Nucleus accumbens (tissue), 56 donors: Measurements from ENCODE around the gene ACAP3.

Experiments used
- DNase-seq, 56 donors: peaks; one replicate each; lab custom pipeline; 2025; lab: John Stamatoyannopoulos, UW

ACAP3 gene

DNA sequence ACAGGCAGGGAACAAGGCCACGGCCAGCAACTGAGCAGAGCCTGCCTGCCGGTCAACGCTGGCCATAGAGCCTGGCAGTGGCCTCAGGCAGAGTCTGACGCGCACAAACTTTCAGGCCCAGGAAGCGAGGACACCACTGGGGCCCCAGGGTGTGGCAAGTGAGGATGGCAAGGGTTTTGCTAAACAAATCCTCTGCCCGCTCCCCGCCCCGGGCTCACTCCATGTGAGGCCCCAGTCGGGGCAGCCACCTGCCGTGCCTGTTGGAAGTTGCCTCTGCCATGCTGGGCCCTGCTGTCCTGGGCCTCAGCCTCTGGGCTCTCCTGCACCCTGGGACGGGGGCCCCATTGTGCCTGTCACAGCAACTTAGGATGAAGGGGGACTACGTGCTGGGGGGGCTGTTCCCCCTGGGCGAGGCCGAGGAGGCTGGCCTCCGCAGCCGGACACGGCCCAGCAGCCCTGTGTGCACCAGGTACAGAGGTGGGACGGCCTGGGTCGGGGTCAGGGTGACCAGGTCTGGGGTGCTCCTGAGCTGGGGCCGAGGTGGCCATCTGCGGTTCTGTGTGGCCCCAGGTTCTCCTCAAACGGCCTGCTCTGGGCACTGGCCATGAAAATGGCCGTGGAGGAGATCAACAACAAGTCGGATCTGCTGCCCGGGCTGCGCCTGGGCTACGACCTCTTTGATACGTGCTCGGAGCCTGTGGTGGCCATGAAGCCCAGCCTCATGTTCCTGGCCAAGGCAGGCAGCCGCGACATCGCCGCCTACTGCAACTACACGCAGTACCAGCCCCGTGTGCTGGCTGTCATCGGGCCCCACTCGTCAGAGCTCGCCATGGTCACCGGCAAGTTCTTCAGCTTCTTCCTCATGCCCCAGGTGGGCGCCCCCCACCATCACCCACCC, 23.6 kb upstream of the ACAP3 start, which contains the start of gene TAS1R3:
TAS1R3 (plus strand) TSS at position 213 of the 898 bp plus-strand sequence; CDS start at position 279, 66 bp downstream.
- DNase-seq, result no peak

DNA sequence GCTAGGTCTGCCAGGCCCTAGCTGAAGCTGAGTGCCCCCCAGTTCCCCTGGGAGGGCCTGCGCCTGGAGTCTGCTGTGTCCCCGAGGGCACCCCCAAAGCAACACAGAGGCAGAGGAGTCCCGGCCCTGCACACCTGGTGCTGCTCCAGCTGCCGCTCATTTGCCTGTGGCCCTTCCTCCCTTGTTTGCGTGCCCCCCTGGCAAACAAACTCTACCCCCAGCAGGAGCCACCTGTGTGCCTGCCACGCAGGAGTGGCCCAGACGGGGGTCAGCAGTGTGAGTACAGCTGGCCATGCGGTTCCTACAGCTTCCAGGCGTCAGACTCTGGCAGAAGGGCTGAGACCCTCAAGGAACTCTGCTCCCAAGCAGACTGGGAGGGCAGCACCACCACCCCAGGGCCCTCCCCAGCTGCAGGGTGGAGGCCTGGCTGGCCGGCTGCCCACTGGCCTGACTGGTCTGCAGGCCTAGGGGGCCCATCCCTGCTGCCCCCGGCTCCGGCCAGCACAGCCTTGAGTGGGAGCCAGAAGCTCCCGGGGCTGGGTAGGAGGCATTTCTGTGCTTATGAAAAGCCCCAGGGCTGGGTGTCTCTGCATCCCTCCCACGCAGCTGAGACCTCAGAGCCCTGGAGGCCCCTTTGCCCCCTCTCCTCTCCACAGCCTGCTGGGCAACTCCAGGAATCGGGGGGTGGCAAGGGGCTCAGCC, 22.8 kb upstream of the ACAP3 start:
- no peak for DNase-seq

DNA sequence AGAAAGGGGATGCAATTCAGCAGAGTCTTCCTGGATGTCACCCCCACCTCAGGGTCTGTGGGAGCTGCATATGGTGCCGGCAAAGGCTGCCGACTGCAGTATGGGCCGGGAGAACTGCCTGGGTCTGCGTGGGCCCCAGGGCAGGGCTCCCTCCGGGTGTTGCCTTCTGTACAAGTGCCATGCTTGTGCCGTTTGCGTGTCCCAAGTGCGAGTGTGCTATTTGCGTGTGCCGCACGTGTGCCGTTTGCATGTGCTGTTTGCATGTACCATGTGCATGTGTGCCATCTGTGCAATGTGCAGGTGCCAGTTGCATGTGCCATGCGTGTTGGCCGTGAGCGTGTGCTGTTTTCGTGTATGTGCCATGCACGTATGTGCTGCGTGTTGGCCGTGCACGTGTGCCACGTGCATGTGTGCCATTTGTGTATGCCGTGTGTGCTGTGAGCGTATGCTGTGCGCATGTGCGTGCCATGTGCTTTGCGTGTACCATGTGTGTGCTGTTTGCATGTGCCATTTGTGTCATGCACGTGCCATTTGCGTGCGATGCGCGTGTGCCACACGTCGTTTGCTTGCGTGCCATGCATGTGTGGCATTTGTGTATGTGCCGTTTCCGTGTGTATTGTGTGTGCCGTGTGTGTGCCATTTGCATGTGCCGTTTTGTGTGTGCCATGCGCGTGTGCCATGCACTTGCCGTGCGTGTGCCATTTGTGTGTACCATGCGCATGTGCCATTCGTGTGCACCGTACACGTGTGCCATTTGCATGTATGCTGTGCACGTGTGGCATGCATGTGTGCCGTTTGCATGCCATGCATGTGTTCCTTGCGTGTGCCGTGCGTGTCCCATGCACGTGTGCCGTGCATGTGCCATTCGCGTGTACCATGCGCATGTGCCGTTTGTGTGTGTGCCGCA, 21.8 kb upstream of the ACAP3 start:
- no peak for DNase-seq

DNA sequence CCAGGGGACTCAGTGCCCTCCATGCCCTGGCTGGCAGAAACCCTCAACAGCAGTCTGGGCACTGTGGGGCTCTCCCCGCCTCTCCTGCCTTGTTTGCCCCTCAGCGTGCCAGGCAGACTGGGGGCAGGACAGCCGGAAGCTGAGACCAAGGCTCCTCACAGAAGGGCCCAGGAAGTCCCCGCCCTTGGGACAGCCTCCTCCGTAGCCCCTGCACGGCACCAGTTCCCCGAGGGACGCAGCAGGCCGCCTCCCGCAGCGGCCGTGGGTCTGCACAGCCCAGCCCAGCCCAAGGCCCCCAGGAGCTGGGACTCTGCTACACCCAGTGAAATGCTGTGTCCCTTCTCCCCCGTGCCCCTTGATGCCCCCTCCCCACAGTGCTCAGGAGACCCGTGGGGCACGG, 20.5 kb upstream of the ACAP3 start:
- no peak for DNase-seq

DNA sequence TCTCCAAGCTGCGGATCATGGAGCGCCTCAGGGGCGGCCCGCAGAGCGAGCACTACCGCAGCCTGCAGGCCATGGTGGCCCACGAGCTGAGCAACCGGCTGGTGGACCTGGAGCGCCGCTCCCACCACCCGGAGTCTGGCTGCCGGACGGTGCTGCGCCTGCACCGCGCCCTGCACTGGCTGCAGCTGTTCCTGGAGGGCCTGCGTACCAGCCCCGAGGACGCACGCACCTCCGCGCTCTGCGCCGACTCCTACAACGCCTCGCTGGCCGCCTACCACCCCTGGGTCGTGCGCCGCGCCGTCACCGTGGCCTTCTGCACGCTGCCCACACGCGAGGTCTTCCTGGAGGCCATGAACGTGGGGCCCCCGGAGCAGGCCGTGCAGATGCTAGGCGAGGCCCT, 19.6 kb upstream of the ACAP3 start:
- no peak for DNase-seq

DNA sequence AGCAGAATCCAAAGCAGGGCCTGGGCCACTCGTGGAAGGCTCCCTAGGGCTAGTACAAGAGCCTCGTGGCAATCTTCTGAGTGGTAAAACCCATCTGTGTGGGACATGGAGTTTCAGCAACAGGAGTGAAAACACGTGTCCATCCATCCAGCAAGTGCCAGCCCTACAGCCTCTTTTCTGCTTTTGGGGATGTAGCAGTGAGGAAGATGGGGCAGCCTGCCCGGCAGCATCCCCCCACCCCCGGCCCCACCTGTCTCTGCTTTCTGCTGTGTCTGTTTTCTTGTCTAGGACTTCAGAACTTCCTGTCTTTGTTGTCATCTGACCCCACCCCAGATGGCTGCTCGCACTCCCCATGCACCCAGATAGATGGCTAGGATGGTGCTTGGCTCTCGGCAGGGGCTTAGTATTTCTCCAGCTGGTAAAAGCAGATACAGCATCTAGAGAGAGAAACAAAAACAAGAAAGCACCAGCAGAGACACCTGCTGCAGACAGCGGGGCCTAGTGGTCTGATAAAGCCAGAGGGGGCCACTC, 18.4 kb upstream of the ACAP3 start:
- no peak for DNase-seq

DNA sequence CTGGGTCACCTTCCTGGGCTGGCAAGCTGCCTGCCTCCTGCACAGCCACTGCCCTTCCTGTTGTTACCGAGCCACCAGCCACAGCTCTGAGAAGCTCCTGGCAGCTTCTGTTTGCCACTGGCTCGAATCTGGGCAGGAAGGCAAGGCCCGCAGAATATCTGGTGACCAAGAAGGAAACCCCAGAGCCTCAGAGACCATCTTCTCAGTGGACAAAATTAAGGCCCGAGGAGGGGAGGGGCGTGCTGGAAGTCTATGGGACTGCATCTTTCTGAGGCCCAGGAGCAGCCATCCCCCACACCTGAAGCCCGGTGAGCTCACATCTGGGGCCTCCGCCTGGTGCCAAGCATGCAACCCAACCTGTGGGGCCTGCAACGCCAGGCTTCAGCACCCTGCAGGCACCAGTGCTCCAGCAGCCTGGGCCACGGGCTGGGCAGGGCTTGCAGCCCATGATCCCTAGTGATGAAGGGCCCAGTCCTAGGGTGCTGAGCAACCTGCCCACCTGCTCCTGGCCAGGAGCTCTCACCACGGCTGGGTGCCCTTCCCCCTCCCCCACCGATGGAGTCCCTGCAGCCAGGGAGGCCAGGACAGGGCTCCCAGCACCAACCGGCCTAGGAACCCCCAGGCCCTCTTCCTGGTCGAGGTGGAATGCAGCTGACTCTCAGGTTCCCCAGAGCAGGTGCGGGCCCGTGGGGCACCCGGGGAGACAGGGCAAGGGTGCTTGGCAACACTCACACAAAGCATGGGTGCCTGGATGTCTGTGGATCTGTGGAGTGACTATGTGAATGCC, 17.8 kb upstream of the ACAP3 start:
- no peak for DNase-seq

DNA sequence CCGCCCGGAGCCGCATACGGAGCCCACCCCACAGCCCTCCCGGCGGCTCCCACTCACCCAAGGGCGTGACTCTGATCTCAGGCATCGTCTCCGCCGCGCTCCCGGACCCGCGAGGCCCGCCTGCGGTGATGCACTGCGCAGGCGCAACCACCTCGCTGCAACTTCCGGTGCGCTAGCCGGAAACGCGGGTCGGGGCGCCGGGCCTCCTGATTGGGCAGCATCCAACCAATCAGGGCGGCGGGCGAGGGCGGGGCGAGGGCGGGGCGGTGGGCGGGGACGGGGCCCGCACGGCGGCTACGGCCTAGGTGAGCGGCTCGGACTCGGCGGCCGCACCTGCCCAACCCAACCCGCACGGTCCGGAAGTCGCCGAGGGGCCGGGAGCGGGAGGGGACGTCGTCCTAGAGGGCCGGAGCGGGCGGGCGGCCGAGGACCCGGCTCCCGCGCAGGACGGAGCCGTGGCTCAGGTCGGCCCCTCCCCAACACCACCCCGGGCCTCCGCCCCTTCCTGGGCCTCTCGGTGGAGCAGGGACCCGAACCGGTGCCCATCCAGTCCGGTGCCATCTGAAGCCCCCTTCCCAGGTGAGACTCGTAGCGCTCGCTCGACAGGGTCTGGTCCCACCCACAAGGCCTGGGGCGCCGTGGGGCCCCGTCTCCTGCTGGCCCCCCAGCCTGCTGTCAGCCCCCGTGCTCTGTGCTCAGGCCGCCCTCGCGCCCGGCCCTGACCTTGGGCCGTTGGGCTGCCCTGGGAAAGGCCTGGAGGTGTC, 17.0 kb upstream of the ACAP3 start, which contains the start of the genes CPTP and INTS11:
CPTP (plus strand) TSS at position 279 of the 764 bp plus-strand sequence. CDS start 2,109 bp downstream, outside the sequence.
INTS11 (minus strand) TSS at position 137 of the 764 bp plus-strand sequence; CDS start at position 85, 52 bp downstream.
- peak in 54 of 56 donors; percentile 63 to 94 (median 84) for DNase-seq

DNA sequence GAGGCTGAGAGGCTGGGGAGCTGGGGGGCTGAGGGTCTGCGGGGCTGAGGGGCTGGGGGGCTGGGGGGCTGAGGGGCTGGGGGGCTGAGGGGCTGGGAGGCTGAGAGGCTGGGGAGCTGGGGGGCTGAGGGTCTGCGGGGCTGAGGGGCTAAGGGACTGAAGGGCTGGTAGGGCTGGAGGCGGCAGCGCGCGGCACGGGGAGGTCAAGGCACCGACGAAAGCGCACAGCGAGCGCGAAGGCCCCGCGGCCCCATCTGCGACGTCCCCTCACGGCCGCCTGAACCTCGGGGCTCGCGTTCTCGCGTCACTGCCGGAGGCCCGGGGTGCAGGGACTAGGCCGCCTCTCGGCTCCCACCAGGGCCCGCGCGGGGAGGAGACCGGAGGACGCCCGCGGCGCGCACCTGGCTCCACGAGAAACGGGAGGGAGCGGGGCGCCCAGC, 16.4 kb upstream of the ACAP3 start:
- DNase-seq, result no peak

DNA sequence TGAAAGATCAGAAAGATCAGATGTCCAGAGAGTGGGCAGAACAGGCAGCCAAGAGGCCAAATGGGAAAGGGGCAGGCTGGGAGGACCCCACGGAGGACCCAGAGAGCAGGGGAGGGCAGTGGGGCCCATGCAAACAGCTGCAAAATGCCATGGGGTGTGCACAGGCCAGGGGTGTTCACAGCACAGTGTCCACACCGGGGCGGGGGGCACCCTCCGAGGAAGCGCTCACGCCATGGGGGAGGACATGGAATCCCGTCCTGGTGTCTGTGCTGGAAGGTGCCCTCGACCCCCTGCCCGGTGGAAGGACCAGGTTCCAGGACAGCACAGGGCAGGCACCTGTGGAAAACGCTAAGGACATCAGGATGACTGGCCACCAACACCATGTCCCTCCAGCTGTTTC, 15.2 kb upstream of the ACAP3 start:
- DNase-seq, result no peak

DNA sequence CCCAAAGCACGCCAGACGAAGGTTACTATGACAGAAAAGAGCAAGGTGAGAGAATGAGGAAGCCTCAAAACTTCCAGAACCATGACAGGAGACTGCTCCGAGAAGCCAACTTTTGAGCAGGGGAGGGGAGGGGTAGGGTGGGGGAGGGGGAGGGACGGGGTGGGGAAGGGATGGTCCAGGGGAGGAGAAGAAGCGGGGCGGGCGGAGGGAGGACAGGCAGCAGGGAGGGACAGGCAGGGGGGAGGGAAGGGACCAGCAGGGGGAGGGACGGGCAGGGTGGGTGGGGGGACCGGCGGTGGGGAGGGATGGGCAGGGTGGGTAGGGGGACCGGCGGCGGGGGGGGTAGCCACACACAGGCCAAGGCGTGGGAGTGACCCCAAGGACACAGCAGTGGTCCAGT, 14.7 kb upstream of the ACAP3 start:
- DNase-seq, result no peak

DNA sequence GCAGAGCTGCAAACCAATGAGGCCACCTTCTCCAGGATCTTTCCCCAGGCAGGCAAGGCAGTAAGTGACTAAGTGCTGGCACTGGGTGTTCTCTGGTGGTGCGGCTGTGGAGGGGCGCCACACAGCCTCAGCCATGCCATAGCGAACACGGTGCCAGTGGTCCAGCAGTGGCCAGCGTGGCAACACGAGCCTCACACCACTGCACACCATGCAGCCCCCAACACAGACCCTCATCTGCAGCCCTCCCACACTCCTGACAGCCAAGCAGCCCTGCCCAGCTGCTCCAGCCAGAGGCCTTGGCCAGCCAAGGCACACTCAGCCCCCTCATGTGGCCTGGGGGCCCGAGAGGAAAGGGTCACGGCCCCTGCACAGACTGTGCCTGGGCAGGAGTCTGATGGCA, 13.7 kb upstream of the ACAP3 start:
- no peak for DNase-seq

DNA sequence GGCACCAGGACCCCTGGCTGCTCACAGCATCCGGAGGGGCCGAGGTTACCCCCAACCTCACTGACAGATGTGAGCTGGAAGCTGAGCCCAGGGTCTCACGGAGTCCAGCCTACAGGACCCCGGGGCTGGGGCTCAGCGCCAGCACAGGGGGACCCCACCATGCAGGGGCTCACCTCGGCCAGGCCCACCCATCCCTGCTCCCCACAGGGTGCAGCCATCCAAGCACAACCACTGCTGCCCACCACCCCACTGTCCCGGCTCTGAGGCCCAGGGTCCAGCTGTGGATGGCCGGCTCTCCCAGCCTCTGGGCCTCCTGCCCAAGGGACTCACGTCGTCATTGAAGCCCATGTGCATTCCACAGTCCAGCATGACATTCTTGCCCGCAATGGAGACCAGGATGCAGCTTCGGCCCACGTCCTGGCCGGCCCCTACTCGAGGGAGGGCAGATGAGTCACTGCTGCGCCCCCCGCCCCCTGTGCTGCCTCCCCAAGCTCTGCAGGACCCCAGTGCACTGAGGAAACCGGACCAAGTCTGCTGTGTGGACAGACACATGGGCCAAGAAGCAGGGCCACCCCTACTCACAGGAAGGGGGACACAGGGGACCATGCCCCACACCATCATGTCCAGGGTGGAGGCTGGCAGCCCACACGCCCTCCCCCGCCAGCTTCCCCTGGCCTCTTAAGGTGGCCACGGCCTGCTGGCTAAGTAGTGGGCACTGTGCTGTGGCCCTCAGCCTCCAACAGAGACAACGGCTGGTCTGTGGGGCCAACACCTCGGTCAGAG, 13.1 kb upstream of the ACAP3 start:
- DNase-seq, result no peak

DNA sequence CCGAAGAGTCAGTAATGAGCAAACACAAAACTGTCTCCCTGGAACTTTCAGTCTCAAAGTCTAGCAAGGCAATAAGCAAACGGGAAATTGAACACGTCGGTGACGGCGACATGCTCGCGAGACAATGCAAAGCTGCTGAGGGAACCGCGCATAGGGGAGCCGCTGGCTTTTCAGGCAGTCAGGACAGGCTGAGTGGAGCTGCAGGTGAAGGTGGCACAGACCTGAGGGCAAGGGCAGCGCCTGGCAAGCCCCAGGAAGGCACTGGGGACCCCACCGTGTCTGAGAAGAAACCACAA, 11.9 kb upstream of the ACAP3 start:
- DNase-seq, result no peak

DNA sequence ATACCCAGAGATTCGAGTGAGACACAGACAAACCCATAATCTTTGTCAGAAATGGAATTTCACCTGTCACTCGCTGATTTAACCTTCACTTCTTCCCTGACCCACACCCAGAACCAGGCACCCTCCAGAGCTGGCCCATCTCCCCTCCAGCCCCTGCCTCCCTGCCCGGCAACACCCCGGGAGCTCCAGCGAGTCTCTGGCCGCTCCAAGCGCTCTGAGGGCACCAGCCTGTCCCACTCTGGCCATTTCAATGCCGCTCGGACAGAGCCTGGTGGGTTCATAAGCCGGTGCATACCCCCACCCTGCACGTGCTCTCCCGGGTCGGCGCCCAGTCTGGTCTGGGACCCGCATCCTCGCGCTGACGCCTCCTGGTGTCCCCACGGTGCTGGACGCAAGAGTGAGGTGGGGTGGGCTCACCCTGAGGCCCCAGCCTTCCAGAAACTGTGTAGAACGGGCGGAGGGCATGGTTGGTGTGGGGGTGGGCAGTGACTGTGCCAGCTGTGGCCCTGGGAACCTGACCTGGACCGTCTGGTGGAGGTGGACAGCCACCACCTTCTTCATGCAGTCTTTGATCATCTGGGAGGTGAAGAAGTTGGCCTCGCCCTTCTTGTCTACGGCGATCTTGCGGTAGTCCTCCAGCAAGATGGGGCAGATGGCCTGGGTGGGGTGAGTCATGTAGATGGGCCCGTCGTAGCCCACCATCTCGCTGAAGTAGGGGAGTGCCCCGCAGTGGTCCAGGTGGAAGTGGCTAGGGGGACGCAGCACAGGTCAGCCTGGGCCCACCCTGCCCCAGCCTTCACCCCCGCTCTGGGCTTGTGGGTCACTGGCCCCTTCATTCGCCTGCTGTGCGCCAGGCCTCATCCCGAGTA, 11.3 kb upstream of the ACAP3 start:
- no peak for DNase-seq

DNA sequence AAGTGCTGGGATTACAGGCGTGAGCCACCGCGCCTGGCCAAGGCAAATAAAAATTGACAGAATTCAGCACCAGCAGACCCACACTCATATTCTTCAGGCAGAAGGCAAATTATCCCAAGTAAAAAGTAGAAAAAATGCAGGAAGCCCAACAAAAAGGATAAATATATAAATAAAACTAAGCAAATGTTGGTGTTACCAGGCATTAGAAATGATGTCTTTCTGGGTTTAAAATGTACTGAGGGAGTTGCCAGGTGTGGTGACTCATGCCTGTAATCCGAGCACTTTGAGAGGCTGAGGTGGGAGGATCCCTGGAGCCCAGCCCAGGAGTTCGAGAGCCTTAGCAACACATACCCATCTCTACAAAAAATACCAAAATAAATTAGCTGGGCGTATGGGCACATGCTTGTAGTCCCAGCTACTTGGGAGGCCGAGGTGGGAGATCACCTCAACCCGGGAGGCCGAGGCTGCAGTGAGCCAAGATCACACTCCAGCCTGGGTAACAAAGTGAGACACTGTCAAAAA, 10.5 kb upstream of the ACAP3 start:
- peak in 24 of 56 donors; percentile 10 to 72 (median 27) for DNase-seq

DNA sequence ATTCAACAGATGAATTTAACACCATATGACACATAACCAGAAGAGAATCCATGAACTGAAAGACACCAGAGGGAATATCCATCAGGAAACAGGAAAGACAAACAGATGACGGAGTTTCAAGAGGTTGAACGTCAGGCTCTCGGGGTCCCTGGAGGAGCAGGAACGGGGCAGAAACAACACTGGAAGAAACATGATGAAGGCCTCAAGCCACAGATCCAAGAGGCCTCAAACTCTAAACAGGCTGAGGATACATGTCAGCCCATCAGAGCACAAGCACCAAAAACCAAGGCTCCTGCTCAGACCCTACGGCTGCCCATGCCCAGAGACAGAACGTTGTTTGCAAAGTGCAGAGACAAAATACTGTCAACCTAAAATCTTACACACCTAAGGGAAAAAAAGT, 9.7 kb upstream of the ACAP3 start:
- DNase-seq, result no peak
